Pancreas (tissue), 10 donors: Measurements from ENCODE around the gene CXCR2. TPM values are rescaled to one million over a fixed set of nuclear protein-coding genes. Genes with fewer than 3 reads are reported as not detected.

Experiments used
- ATAC-seq, 4 donors: fragments of 200-7000 bp; cut with Tn5 transposase; one replicate each; pipeline versions ENCODE4 v1.8.0 to v1.9.1; 2020; ENCODE audit warnings: mild to moderate bottlenecking in 4 of 4, moderate library complexity in 4 of 4
- DNase-seq, 6 donors: peaks; one replicate each; pipeline ENCODE4 v3.0.0-alpha.2; 2020
- FAIRE-seq: peaks from 2 replicates; lab custom pipeline; 2012; peaks lifted over from hg19 to GRCh38; lab: Jason Lieb, UNC
- H3K27ac ChIP-seq, 4 donors: fragments of 200-600 bp; sonication (generic); 1 replicate in 3 of 4; 2 replicates in 1 of 4; pipeline versions ENCODE4 v1.5.0 to v1.8.0; 2020
- H3K27me3 ChIP-seq, 4 donors: fragments of 200-600 bp; one replicate each; pipeline ENCODE4 v1.8.0; 2021
- H3K36me3 ChIP-seq, 3 donors: fragments of 200-600 bp; sonication (generic) in 1 of 3; one replicate each; pipeline versions ENCODE4 v1.5.0 to v1.8.0; 2020 to 2021
- H3K4me1 ChIP-seq, 3 donors: fragments of 200-600 bp; one replicate each; pipeline ENCODE4 v1.8.0; 2021
- H3K4me3 ChIP-seq, 4 donors: fragments of 200-600 bp; sonication (generic) in 2 of 4; one replicate each; pipeline versions ENCODE4 v1.5.0 to v1.8.0; 2020 to 2021
- H3K9me3 ChIP-seq, 4 donors: fragments of 200-600 bp; one replicate each; pipeline ENCODE4 v1.8.0; 2021
- WGBS, 2 donors: extraction: QIAGEN DNeasy Blood & Tissue Kit; methylation state at CpG; one replicate each; pipeline ENCODE4 v1.1.7; 2013; 5-methylcytosine and 5-hydroxymethylcytosine counted together
- intact Hi-C, 3 donors: fragments of 100-400 bp; cut with DNase I; formaldehyde crosslinking; loops; one replicate each; pipeline versions ENCODE4 v1.11.1 to v1.14.2; 2022
- polyA plus RNA-seq, 2 donors: library from polyadenylated mRNA; stranded (reverse); fragments of 200-250 nt; gene quantifications; one replicate each; pipeline ENCODE4 v1.2.3, GENCODE V29; 2013
- total RNA-seq, 6 donors: library from RNA; stranded (reverse); fragmentation: NEBNext Ultra II Directional in 4 of 6; extraction: Animal tissue kit (Norgen Biotek cat#: 25700) in 4 of 6; gene quantifications; one replicate each; pipeline versions ENCODE4 v1.2.1 to v1.2.4, GENCODE V29; 2021 to 2023
- TF ChIP-seq, protein P1 (sequence below), 4 donors: fragments of 200-600 bp; sonication (generic) in 3 of 4; IDR thresholded peaks; one replicate each; pipeline versions ENCODE4 v1.5.0 to v1.8.0; 2021; ENCODE audit warnings: antibody characterized with exemption in 4 of 4
- donor health status: healthy with polysubstance abuse.
- donor health status: DM: no; HTN: no; CAD: no; lungs with moderate emphysema.
- donor health status: DM: no; HTN: no; CAD: no.
- donor health status: control.
- donor health status: control.
- donor health status: Bipolar disorder and iron deficiency.
- donor health status: DM: yes; HTN: yes; CAD: no.
- donor health status: DM: no; HTN: no; CAD: no.
- donor health status: DM: no; HTN: no; CAD: no.
- donor health status: DM: yes; HTN: yes; CAD: no.

CXCR2 gene
- total and polyA plus RNA-seq, 8 donors: 0.07 to 1.5 (median 0.90) TPM; not detected in 3

DNA sequence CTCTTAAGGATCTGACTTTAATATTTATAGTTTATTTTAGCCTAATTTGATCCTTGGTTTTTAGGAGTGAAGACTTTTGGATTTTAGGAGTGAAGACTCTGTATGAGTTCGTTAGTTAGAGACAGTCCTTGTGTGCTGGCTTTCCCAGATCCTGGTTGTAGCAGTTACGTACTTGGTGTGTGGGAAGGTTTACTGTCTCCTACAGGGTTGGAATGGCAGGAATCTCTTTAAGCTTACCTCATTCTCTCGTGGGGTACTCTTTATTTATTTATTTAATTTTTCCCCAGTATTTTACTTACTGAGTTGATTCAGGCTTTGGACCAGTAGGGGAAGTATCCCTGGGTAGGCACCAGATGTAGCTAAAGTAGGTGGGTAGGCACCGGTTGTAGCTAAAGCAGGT, 1.8 kb upstream of the CXCR2 start:
- DNase-seq (no peak), ATAC-seq (no peak), FAIRE-seq (no peak)
- Histone ChIP-seq H3K27ac (no peak overlapping the region), H3K36me3 (no peaks in the 10 kb centered on the region), H3K9me3 (no peaks in the 10 kb centered on the region), H3K4me1 (no peaks in the 10 kb centered on the region), H3K27me3 (no peaks in the 10 kb centered on the region), H3K4me3 (no peak overlapping the region)
- 57 to 69% methylated on average over 4 of the region's 4 CpGs for WGBS, 2 donors
- intact Hi-C loops: no loop called here
- TF ChIP-seq, protein P1, sequence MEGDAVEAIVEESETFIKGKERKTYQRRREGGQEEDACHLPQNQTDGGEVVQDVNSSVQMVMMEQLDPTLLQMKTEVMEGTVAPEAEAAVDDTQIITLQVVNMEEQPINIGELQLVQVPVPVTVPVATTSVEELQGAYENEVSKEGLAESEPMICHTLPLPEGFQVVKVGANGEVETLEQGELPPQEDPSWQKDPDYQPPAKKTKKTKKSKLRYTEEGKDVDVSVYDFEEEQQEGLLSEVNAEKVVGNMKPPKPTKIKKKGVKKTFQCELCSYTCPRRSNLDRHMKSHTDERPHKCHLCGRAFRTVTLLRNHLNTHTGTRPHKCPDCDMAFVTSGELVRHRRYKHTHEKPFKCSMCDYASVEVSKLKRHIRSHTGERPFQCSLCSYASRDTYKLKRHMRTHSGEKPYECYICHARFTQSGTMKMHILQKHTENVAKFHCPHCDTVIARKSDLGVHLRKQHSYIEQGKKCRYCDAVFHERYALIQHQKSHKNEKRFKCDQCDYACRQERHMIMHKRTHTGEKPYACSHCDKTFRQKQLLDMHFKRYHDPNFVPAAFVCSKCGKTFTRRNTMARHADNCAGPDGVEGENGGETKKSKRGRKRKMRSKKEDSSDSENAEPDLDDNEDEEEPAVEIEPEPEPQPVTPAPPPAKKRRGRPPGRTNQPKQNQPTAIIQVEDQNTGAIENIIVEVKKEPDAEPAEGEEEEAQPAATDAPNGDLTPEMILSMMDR (IDR thresholded peaks at IDR 0.05): no peak

DNA sequence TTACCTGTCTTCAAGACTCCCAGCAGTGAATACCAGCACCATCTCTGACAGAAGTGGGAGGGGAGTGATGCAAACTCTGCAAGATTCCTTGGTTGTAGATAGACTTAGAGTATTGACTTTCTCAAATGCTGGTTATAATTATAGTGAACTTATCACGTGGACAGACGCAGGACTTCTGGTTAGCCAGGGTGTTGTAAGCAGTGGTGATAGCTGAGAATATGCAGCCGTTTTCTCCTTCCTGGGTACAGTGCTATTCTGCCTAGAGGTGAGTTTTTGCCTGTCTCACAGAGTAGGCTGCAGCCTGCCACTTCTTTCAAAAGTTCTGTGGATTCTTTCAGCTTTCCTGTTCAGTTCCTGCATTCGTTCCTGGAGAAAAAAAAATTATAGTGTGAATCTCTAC, 733 bp upstream of the CXCR2 start:
- Histone ChIP-seq H3K4me3 (no peak overlapping the region), H3K27ac (no peak overlapping the region)

DNA sequence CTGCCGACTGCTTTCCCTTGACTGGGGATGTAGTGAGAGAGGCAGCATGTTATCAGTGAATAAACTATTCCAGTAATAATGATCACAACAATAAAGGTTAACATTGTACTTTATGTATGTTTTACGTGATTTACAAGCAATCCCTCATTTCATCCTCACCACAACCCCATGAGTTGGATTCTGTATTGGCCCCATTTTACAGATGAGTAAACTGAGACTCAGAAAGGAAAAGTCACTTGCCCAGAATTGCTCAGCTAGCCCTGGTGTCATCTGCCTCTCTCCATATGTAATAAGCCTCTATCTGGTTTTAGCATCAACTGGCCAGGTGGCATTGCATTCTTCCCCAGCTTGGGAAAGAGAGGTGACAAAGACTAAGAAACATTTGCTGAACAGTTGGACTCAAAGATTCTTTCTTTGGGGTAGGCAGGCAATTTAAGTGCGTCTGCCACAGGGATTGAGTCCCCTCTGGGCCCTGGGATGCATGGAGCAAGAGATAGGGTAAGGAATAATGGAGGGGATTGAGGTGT, 2.2 kb downstream of the CXCR2 start:
- Histone ChIP-seq H3K4me1 (no peaks in the 10 kb centered on the region), H3K36me3 (no peaks in the 10 kb centered on the region), H3K27me3 (no peaks in the 10 kb centered on the region), H3K4me3 (no peak overlapping the region), H3K9me3 (no peaks in the 10 kb centered on the region), H3K27ac (no peak overlapping the region)
- TF ChIP-seq, protein P1 (IDR thresholded peaks at IDR 0.05): no peak
- no peak for DNase-seq
- FAIRE-seq: no peak
- 67 to 68% methylated on average over 3 of the region's 3 CpGs for WGBS, 2 donors
- no peak for ATAC-seq
- intact Hi-C loops: no loop called here

More for the DNA sequence above, 733 bp upstream of the CXCR2 start:
- intact Hi-C loops: no loop called here
- no peak for FAIRE-seq
- no peak for DNase-seq
- H3K27me3 ChIP-seq: no peaks in the 10 kb centered on the region
- H3K9me3 ChIP-seq: no peaks in the 10 kb centered on the region
- no peak for ATAC-seq
- H3K36me3 ChIP-seq: no peaks in the 10 kb centered on the region
- H3K4me1 ChIP-seq: no peaks in the 10 kb centered on the region
- TF ChIP-seq, protein P1 (IDR thresholded peaks at IDR 0.05): no peak
- WGBS, 2 donors: 37 to 40% methylated on average over 4 of the region's 4 CpGs

DNA sequence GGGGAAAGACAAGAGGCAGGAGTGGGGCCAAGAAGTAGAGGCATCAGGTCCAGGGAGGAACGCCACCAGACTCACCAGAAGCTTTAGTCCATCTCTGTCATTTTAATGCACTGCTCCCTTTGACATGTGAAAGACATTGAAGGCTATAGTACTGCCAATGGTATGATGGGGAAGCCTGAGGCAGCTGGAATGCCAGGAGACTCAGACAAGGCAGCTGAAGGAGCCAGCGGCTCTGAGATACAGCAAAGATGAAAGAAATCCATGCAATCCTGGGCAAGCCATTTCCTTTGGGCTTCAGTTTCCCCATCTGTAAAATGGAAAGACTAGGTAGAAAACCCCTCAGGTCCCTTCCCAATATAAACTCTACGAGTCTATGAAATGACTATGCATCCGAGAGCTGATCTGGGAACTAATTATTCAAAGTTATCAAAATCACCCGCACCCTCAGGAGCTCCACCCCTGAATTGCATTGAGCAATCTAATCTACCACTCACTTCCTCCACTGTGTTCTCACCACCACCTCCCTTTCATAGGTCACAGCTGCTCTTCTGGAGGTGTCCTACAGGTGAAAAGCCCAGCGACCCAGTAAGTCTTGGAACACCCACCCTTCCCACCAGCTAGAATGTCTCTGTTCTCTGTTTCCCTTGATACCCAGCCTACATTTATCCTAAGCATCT, 3.1 kb downstream of the CXCR2 start:
- Histone ChIP-seq H3K27me3 (no peaks in the 10 kb centered on the region), H3K4me1 (no peaks in the 10 kb centered on the region), H3K4me3 (no peak overlapping the region), H3K9me3 (no peaks in the 10 kb centered on the region), H3K27ac (no peak overlapping the region), H3K36me3 (no peaks in the 10 kb centered on the region)
- TF ChIP-seq, protein P1 (IDR thresholded peaks at IDR 0.05): no peak
- intact Hi-C loops: no loop called here
- ATAC-seq (no peak), FAIRE-seq (no peak), DNase-seq (no peak)
- 66 to 80% methylated on average over 6 of the region's 6 CpGs for WGBS, 2 donors

DNA sequence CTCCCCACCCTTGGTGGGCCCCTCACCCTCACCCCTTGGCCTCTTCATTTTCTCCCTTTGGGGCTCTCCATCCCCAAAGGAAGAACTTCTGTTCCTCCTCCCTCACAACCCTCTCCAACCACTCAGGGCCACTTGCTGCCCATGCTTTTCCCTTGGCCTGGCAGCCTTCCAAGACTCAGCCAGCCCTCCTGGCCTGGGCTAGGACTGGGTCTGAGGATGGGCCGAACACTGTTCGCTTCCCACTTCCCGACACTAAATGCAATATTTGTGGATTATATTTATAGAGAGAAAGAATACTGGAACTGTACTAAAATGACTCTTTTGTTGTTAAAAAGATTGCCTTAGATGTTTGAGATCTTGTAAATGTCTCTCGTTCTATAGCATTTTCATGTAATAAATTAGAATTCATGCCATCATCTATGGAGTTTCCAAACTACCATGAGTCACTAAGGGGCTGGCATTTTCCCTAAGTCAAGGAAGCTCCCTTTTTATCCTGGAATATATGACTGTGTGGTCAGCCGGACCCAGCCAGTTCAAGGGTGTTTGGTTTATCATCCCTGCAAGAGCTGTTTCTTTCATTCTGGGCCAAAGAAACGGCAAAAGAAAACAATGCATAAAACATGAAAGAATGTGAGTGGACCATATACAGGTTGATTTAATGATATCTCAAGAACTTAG, 3.8 kb downstream of the CXCR2 start:
- intact Hi-C loops: no loop called here
- H3K27ac ChIP-seq: no peak overlapping the region
- ATAC-seq: no peak
- 79 to 89% methylated on average over 6 of the region's 6 CpGs for WGBS, 2 donors
- TF ChIP-seq, protein P1 (IDR thresholded peaks at IDR 0.05): no peak
- no peak for FAIRE-seq
- no peaks in the 10 kb centered on the region for H3K9me3 ChIP-seq
- no peaks in the 10 kb centered on the region for H3K27me3 ChIP-seq
- no peak for DNase-seq
- no peaks in the 10 kb centered on the region for H3K36me3 ChIP-seq
- H3K4me3 ChIP-seq: no peak overlapping the region
- no peaks in the 10 kb centered on the region for H3K4me1 ChIP-seq
